Measurements from ENCODE around the gene NEGR1.
"Not testable (repeated sequence)": the region's sequence is repeated elsewhere in the genome, so short reads cannot be mapped to it uniquely, and the experiment has no call there.

The NEGR1 gene

GRCh38 chr1:71949681-71950080 lies 332.7 kb downstream of the NEGR1 start:
- no peak for DNase-seq (ENCODE audit: low read depth, low spot score)

DNA sequence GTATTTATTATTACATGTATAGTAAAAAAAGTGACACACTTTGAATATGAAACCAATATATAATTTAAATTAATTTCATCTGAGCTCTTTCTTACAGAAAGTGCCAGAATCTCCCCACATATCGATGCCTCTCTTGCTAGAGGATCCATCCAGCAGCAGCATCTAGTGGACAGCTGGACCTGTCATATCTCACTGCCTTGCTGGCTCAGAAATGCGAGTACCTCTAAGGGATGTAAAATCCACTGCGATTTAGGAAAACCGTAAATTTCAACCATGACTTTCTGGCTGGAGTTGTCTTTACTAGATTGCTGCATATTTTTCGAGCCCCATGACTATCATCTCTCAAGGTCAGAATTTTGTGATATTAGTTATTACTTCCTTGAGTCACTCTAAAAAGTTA lies 333.8 kb downstream of the NEGR1 start:
- DNase-seq (ENCODE audit: low read depth, low spot score) = no peak

DNA sequence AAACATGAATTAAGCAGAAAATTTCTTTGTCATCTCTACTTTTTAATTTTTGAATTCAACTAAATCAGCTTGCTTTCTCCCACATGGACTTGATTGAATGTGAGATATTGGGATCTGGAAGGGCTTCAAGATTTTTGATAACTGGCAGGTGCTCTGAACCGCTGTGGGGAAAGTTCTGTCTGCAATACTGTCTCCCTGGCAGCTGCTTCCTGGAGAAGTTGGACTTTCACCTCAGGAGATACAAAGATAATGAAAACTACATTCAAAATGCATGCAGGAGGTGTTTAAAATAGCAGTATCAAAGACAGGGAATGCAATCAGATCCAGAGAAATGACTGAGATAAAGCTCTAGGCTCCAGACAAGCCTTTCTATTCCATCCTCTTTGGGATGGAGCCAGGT lies 338.3 kb downstream of the NEGR1 start:
- DNase-seq (ENCODE audit: low read depth, low spot score) = no peak

GRCh38 chr1:71940261-71940660 lies 342.1 kb downstream of the NEGR1 start:
- no peak for DNase-seq (ENCODE audit: low read depth, low spot score)

GRCh38 chr1:71930511-71930910 lies 351.8 kb downstream of the NEGR1 start:
- no peak for DNase-seq (ENCODE audit: low read depth, low spot score)

- no peak for DNase-seq (ENCODE audit: low read depth, low spot score)
Observed at GRCh38 chr1:71921935-71922559, 360.3 kb downstream of the NEGR1 start.

GRCh38 chr1:71921204-71921603 lies 361.1 kb downstream of the NEGR1 start:
- DNase-seq (ENCODE audit: low read depth, low spot score) = no peak

DNA sequence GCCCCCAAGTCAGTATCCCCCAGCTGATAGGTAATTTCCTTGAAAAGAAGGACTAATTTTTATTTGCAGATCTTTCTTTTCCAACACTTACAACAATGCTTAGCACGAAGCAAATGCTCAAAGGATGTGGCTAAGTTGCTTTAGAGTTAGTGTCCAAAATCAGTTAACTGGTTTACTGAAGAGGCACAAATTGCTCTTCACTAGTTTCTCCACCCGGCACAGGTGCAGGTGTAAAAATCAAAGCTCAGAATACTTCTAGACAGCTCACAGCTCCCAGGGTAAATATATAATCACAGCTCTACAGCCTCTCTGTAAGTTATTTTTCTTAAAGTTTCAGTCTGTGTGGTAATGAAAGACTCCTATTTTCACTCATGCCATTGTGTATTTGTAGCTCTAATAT lies 361.8 kb downstream of the NEGR1 start:
- no peak for DNase-seq (ENCODE audit: low read depth, low spot score)

GRCh38 chr1:71919811-71920509 lies 362.4 kb downstream of the NEGR1 start:
- DNase-seq (ENCODE audit: low read depth, low spot score) = no peak

GRCh38 chr1:71918630-71919029 lies 363.7 kb downstream of the NEGR1 start:
- no peak for DNase-seq (ENCODE audit: low read depth, low spot score)

DNA sequence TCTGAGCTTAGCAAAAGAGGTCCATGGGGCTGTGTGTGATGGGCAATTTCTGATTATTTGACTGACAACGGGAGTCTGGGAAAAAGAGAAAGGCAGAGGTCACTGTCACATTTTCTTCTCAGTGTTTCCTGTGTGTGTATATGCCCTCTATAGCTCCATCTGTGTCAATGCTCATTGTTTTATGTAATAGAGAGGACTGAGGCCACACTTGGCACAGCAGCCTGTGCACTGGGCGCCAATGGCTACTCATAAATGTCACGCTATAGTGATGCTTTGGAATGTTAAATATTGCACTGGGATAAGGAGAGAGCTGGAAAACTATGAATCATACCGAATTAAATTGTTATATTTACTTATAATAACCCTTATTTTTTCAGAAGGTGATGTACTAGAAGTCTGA lies 365.4 kb downstream of the NEGR1 start:
- no peak for DNase-seq (ENCODE audit: low read depth, low spot score)

- DNase-seq (ENCODE audit: low read depth, low spot score) = no peak
Observed at GRCh38 chr1:71914626-71915025, 367.7 kb downstream of the NEGR1 start.

GRCh38 chr1:71908871-71909390 lies 373.4 kb downstream of the NEGR1 start:
- no peak for DNase-seq (ENCODE audit: low read depth, low spot score)

- no peak for DNase-seq (ENCODE audit: low read depth, low spot score)
Observed at GRCh38 chr1:71908303-71908702, 374.0 kb downstream of the NEGR1 start.

GRCh38 chr1:71899881-71900280 lies 382.5 kb downstream of the NEGR1 start:
- no peak for DNase-seq (ENCODE audit: low read depth, low spot score)

DNA sequence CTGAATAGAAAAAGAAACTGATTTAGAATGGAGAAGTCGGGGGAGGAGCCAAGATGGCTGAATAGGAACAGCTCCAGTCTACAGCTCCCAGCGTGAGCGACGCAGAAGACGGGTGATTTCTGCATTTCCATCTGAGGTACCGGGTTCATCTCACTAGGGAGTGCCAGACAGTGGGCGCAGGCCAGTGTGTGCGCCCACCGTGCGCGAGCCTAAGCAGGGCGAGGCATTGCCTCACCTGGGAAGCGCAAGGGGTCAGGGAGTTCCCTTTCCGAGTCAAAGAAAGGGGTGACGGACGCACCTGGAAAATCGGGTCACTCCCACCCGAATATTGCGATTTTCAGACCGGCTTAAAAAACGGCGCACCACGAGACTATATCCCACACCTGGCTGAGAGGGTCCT lies 394.2 kb downstream of the NEGR1 start:
- not testable (repeated sequence) for DNase-seq (ENCODE audit: low read depth, low spot score)

DNA sequence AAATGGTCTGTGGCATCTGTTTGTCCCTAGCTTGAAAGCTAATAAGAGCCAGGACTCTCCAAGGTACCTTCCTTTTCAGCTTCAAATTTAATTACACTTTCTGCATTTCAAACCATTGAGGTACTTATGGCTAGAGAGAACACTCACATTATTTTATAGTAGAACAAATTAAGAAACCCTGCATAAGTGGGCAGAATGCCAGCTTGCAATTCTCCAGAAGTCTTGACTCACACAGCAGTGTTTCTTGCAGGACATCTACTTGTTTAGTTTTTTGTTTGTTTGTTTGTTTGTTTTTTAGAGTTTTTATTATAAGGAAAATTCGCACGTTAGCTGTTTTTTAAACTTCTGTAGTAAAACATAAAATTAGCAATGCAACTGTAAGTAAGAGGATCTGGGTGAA lies 397.2 kb downstream of the NEGR1 start:
- no peak for DNase-seq (ENCODE audit: low read depth, low spot score)

DNA sequence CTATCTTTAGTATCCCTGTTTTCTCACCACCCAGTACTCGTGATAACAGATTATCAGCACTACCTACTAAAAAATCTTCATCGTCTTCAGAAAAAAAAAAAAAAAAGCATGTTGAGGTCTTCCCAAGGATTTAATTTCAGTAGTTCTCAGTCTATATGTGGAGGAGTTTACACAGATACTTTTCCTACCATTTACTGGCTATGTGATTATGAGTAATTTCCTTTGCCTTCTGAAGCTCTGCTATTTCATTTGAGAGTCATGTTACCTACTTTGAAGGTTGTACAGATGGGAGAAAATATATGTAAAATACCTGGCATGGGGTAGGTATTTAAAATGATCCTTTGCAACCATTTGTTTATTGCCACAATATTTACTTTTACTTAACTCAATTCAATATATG lies 399.7 kb downstream of the NEGR1 start:
- no peak for DNase-seq (ENCODE audit: low read depth, low spot score)

DNA sequence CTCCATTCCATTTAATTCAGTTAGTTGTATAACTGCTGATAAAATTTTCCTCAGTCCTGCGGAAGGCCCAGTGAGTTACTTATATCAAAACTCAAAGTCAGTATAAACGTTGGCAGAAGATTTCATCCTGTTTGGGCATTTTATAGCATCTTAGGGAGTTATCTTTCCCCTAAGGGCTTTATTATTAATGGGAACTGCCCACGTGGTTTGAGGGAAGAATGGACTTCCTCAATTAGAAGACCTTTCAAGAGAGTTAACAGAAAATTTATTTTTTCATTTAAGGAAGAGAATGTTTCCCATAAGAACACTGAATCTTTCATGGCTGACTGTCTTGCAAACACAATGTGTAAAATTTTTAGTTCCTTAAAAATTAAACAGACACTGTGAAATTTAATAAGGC lies 400.1 kb downstream of the NEGR1 start:
- DNase-seq (ENCODE audit: low read depth, low spot score) = no peak

GRCh38 chr1:71881611-71882010 lies 400.7 kb downstream of the NEGR1 start:
- DNase-seq (ENCODE audit: low read depth, low spot score) = no peak

DNA sequence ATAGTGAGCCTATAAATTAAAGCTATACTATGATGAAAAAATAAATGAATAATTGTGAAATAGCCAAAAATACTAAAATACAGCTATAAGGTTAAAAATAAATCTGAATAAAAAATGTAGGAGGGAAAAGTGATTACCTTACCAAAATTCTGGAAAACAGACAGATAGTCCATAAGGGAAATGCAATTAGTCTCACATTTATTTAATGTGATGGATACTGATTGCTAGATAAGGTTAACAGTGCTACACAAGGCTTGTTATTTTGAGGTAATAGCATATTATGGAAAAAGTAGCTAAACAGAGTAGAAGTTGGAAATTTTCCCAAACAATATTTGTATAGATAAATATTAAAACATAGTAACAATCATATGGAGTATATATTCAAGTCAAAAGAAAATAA lies 413.0 kb downstream of the NEGR1 start:
- no peak for DNase-seq (ENCODE audit: low read depth, low spot score)

DNA sequence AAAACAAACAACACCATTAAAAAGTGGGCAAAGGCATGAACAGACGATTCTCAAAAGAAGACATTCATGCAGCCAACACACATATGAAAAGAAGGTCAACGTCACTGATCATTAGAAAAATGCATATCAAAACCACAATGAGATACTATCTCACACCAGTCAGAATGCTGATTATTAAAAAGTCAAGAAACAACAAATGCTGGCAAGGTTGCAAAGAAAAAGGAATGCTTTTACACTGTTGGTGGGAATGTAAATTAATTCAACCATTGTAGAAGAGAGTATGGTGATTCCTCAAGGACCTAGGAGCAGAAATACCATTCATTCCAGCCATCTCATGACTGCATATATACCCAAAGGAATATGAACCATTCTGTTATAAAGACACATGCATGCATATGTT lies 419.6 kb downstream of the NEGR1 start:
- DNase-seq (ENCODE audit: low read depth, low spot score) = no peak

DNA sequence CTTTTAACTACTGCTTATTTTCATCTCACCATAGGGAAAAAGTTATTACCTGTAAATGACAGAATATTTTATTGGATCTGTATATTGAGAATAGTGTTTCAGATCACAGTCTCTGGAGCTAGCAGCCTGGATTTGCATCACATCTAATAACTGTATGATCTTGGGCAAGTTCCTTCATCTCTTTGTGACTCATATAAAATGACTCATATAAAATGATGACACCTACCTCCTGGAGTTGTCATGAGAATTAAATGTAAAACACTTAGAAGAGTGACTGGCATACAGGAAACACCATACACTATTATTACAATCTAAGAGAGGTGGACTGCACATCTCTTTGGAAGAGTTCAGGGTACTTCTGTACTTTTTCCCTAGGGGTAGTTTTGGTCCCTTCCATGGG lies 421.3 kb downstream of the NEGR1 start:
- DNase-seq (ENCODE audit: low read depth, low spot score) = no peak

Data from ELF-1 (cell line).